ENCODE results near the gene USP3.

Gene USP3

GRCh38 chr15:63575312-63575711, 70.9 kb downstream of the USP3 start:
- Histone ChIP-seq H3K27ac (ENCODE audit: low read depth, low read length, severe bottlenecking) (no peak overlapping the region), H3K9me3 (ENCODE audit: control insufficient read depth, low read length) (no peaks in the 10 kb centered on the region), H3K4me3 (ENCODE audit: extremely low read depth, insufficient read depth, low read length, poor library complexity, severe bottlenecking) (no peak overlapping the region), H3K36me3 (ENCODE audit: control insufficient read depth, insufficient read depth, low read length) (peaks cover 46% of the 10 kb centered on the region), H3K4me1 (ENCODE audit: control insufficient read depth, insufficient read depth, low read length, poor library complexity, severe bottlenecking) (no peaks in the 10 kb centered on the region)
- 83 to 100% methylated on average over 1 of the region's 1 CpG for WGBS, 2 experiments (ENCODE audit: insufficient coverage in 2 of 2)

GRCh38 chr15:63576441-63576840, 72.0 kb downstream of the USP3 start:
- Histone ChIP-seq H3K36me3 (ENCODE audit: control insufficient read depth, insufficient read depth, low read length) (peaks cover 35% of the 10 kb centered on the region), H3K9me3 (ENCODE audit: control insufficient read depth, low read length) (no peaks in the 10 kb centered on the region), H3K4me3 (ENCODE audit: extremely low read depth, insufficient read depth, low read length, poor library complexity, severe bottlenecking) (no peak overlapping the region), H3K27ac (ENCODE audit: low read depth, low read length, severe bottlenecking) (no peak overlapping the region), H3K4me1 (ENCODE audit: control insufficient read depth, insufficient read depth, low read length, poor library complexity, severe bottlenecking) (no peaks in the 10 kb centered on the region)
- 96% methylated on average over 5 to 6 of the region's 6 CpGs for WGBS, 2 experiments (ENCODE audit: insufficient coverage in 2 of 2)

- H3K36me3 ChIP-seq (ENCODE audit: control insufficient read depth, insufficient read depth, low read length): peaks cover 32% of the 10 kb centered on the region
- H3K4me1 ChIP-seq (ENCODE audit: control insufficient read depth, insufficient read depth, low read length, poor library complexity, severe bottlenecking): no peaks in the 10 kb centered on the region
- H3K9me3 ChIP-seq (ENCODE audit: control insufficient read depth, low read length): no peaks in the 10 kb centered on the region
- no peak overlapping the region for H3K4me3 ChIP-seq (ENCODE audit: extremely low read depth, insufficient read depth, low read length, poor library complexity, severe bottlenecking)
- H3K27ac ChIP-seq (ENCODE audit: low read depth, low read length, severe bottlenecking): no peak overlapping the region
Measured at GRCh38 chr15:63582179-63582578, 77.8 kb downstream of the USP3 start.

- Histone ChIP-seq H3K9me3 (ENCODE audit: control insufficient read depth, low read length) (no peaks in the 10 kb centered on the region), H3K36me3 (ENCODE audit: control insufficient read depth, insufficient read depth, low read length) (peaks cover 32% of the 10 kb centered on the region), H3K4me1 (ENCODE audit: control insufficient read depth, insufficient read depth, low read length, poor library complexity, severe bottlenecking) (no peaks in the 10 kb centered on the region), H3K4me3 (ENCODE audit: extremely low read depth, insufficient read depth, low read length, poor library complexity, severe bottlenecking) (no peak overlapping the region), H3K27ac (ENCODE audit: low read depth, low read length, severe bottlenecking) (no peak overlapping the region)
- WGBS, 2 experiments (ENCODE audit: insufficient coverage in 2 of 2): 93 to 100% methylated on average over 1 to 2 of the region's 2 CpGs
Measured at GRCh38 chr15:63582718-63583426, 78.5 kb downstream of the USP3 start.

GRCh38 chr15:63586790-63587189, 82.4 kb downstream of the USP3 start:
- H3K27ac ChIP-seq (ENCODE audit: low read depth, low read length, severe bottlenecking): no peak overlapping the region
- H3K4me3 ChIP-seq (ENCODE audit: extremely low read depth, insufficient read depth, low read length, poor library complexity, severe bottlenecking): no peak overlapping the region
- H3K36me3 ChIP-seq (ENCODE audit: control insufficient read depth, insufficient read depth, low read length): peaks cover 63% of the 10 kb centered on the region
- WGBS, 2 experiments (ENCODE audit: insufficient coverage in 2 of 2): 93% methylated on average over 4 of the region's 5 CpGs; no CpG with 5 or more reads in 1 of the 2 experiments
- H3K9me3 ChIP-seq (ENCODE audit: control insufficient read depth, low read length): no peaks in the 10 kb centered on the region
- no peaks in the 10 kb centered on the region for H3K4me1 ChIP-seq (ENCODE audit: control insufficient read depth, insufficient read depth, low read length, poor library complexity, severe bottlenecking)

- Histone ChIP-seq H3K9me3 (ENCODE audit: control insufficient read depth, low read length) (no peaks in the 10 kb centered on the region), H3K4me1 (ENCODE audit: control insufficient read depth, insufficient read depth, low read length, poor library complexity, severe bottlenecking) (no peaks in the 10 kb centered on the region), H3K27ac (ENCODE audit: low read depth, low read length, severe bottlenecking) (no peak overlapping the region), H3K4me3 (ENCODE audit: extremely low read depth, insufficient read depth, low read length, poor library complexity, severe bottlenecking) (no peak overlapping the region), H3K36me3 (ENCODE audit: control insufficient read depth, insufficient read depth, low read length) (peaks cover 68% of the 10 kb centered on the region)
- WGBS, 2 experiments (ENCODE audit: insufficient coverage in 2 of 2): 90 to 100% methylated on average over 1 of the region's 2 CpGs
Measured at GRCh38 chr15:63587527-63587926, 83.1 kb downstream of the USP3 start.

GRCh38 chr15:63588826-63589225, 84.4 kb downstream of the USP3 start:
- WGBS, 2 experiments (ENCODE audit: insufficient coverage in 2 of 2): 88 to 97% methylated on average over 6 of the region's 6 CpGs
- Histone ChIP-seq H3K27ac (ENCODE audit: low read depth, low read length, severe bottlenecking) (no peak overlapping the region), H3K9me3 (ENCODE audit: control insufficient read depth, low read length) (no peaks in the 10 kb centered on the region), H3K36me3 (ENCODE audit: control insufficient read depth, insufficient read depth, low read length) (peaks cover 67% of the 10 kb centered on the region), H3K4me1 (ENCODE audit: control insufficient read depth, insufficient read depth, low read length, poor library complexity, severe bottlenecking) (no peaks in the 10 kb centered on the region), H3K4me3 (ENCODE audit: extremely low read depth, insufficient read depth, low read length, poor library complexity, severe bottlenecking) (no peak overlapping the region)

- 95 to 97% methylated on average over 5 of the region's 9 CpGs for WGBS, 2 experiments (ENCODE audit: insufficient coverage in 2 of 2)
Measured at GRCh38 chr15:63593705-63594671, 89.6 kb downstream of the USP3 start.

GRCh38 chr15:63595065-63595464, 90.7 kb downstream of the USP3 start:
- WGBS, 2 experiments (ENCODE audit: insufficient coverage in 2 of 2): 76 to 78% methylated on average over 3 of the region's 3 CpGs
- H3K9me3 ChIP-seq (ENCODE audit: control insufficient read depth, low read length): no peaks in the 10 kb centered on the region
- H3K4me1 ChIP-seq (ENCODE audit: control insufficient read depth, insufficient read depth, low read length, poor library complexity, severe bottlenecking): peaks cover 7% of the 10 kb centered on the region
- no peak overlapping the region for H3K27ac ChIP-seq (ENCODE audit: low read depth, low read length, severe bottlenecking)
- H3K36me3 ChIP-seq (ENCODE audit: control insufficient read depth, insufficient read depth, low read length): peaks cover 36% of the 10 kb centered on the region
- H3K4me3 ChIP-seq (ENCODE audit: extremely low read depth, insufficient read depth, low read length, poor library complexity, severe bottlenecking): no peak overlapping the region

More at GRCh38 chr15:63593705-63594671, 89.6 kb downstream of the USP3 start:
- H3K4me3 ChIP-seq (ENCODE audit: extremely low read depth, insufficient read depth, low read length, poor library complexity, severe bottlenecking): no peak overlapping the region
- no peak overlapping the region for H3K27ac ChIP-seq (ENCODE audit: low read depth, low read length, severe bottlenecking)
- H3K9me3 ChIP-seq (ENCODE audit: control insufficient read depth, low read length): no peaks in the 10 kb centered on the region
- H3K36me3 ChIP-seq (ENCODE audit: control insufficient read depth, insufficient read depth, low read length): peaks cover 45% of the 10 kb centered on the region
- peaks cover 7% of the 10 kb centered on the region for H3K4me1 ChIP-seq (ENCODE audit: control insufficient read depth, insufficient read depth, low read length, poor library complexity, severe bottlenecking)

- 100% methylated on average over 1 of the region's 1 CpG; no CpG with 5 or more reads in 1 of the 2 experiments for WGBS, 2 experiments (ENCODE audit: insufficient coverage in 2 of 2)
Measured at GRCh38 chr15:63595688-63596087, 91.3 kb downstream of the USP3 start.

More at GRCh38 chr15:63595688-63596087, 91.3 kb downstream of the USP3 start:
- Histone ChIP-seq H3K4me3 (ENCODE audit: extremely low read depth, insufficient read depth, low read length, poor library complexity, severe bottlenecking) (no peak overlapping the region), H3K4me1 (ENCODE audit: control insufficient read depth, insufficient read depth, low read length, poor library complexity, severe bottlenecking) (peaks cover 11% of the 10 kb centered on the region), H3K27ac (ENCODE audit: low read depth, low read length, severe bottlenecking) (no peak overlapping the region), H3K36me3 (ENCODE audit: control insufficient read depth, insufficient read depth, low read length) (peaks cover 29% of the 10 kb centered on the region), H3K9me3 (ENCODE audit: control insufficient read depth, low read length) (no peaks in the 10 kb centered on the region)
